ENCODE data around the gene ZNF846.
A peak's percentile ranks its signal among the peaks of the same experiment; 100 is the strongest.

Gene ZNF846

GRCh38 chr19:9709305-9709704 lies 59.2 kb downstream of the ZNF846 start:
- H3K4me3 ChIP-seq (ENCODE audit: low read depth in 1 of 2, low read length in 2 of 2) = no peak overlapping the region
- ATAC-seq (ENCODE audit: insufficient read depth, low read depth) (peak; percentile 54), DNase-seq (no peak)
- H3K27me3 ChIP-seq (ENCODE audit: insufficient read depth, low read length, poor library complexity) = no peaks in the 10 kb centered on the region
- H3K36me3 ChIP-seq (ENCODE audit: insufficient read depth, low read length) = no peaks in the 10 kb centered on the region
- H3K9ac ChIP-seq (ENCODE audit: low read depth, low read length) = peak overlapping the region; percentile 6; the same call in 1 of the 2 replicates
- H3K27ac ChIP-seq (ENCODE audit: low read length) = peak overlapping the region; percentile 63; the same call in 1 of the 2 replicates
- TF ChIP-seq CTCF (IDR thresholded peaks at IDR 0.05; ENCODE audit: borderline replicate concordance, extremely low read depth, low read length, poor library complexity, severe bottlenecking) = no peak
- no peak for TF ChIP-seq EZH2 (IDR thresholded peaks at IDR 0.05; ENCODE audit: borderline replicate concordance, low read depth, low read length, severe bottlenecking)
- H3K79me2 ChIP-seq (ENCODE audit: insufficient read depth, low read length) = no peaks in the 10 kb centered on the region
- H4K20me1 ChIP-seq (ENCODE audit: insufficient read depth, low read length) = no peaks in the 10 kb centered on the region
- H3K4me1 ChIP-seq (ENCODE audit: insufficient read depth, low read length) = peaks cover 14% of the 10 kb centered on the region
- no peak overlapping the region for H3K4me2 ChIP-seq (ENCODE audit: insufficient read depth, low read length)
- H3K9me3 ChIP-seq (ENCODE audit: insufficient read depth, low read length, severe bottlenecking) = peaks cover 19% of the 10 kb centered on the region
- peak overlapping the region; percentile 68 for H2AFZ ChIP-seq (ENCODE audit: low read depth, low read length)

DNA sequence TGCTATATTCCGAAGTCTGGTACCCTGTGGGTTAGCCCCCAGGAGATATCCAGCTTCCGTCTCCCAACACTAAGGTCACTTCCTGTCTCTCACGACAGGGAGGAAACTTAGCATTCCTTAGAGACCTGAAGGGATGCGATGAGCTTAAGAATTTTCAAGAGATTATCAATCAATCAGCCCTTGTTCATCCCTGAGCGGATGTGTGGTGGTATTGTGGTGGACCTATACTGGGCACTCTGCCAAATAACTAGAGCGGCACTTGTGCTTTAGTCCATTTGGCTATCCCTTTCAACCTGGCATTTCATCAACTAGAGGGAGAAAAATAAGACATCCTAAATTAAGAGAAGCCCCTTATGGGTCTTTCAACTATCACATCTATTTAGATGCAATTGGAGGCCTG lies 62.7 kb downstream of the ZNF846 start:
- no peak overlapping the region for H3K9ac ChIP-seq (ENCODE audit: low read depth, low read length)
- H3K4me2 ChIP-seq (ENCODE audit: insufficient read depth, low read length) = no peak overlapping the region
- DNase-seq = no peak
- TF ChIP-seq EZH2 (IDR thresholded peaks at IDR 0.05; ENCODE audit: borderline replicate concordance, low read depth, low read length, severe bottlenecking) (no peak), CTCF (IDR thresholded peaks at IDR 0.05; ENCODE audit: borderline replicate concordance, extremely low read depth, low read length, poor library complexity, severe bottlenecking) (no peak)
- no peak overlapping the region for H2AFZ ChIP-seq (ENCODE audit: low read depth, low read length)
- peaks cover 6% of the 10 kb centered on the region for H3K9me3 ChIP-seq (ENCODE audit: insufficient read depth, low read length, severe bottlenecking)
- H4K20me1 ChIP-seq (ENCODE audit: insufficient read depth, low read length) = no peaks in the 10 kb centered on the region
- H3K79me2 ChIP-seq (ENCODE audit: insufficient read depth, low read length) = no peaks in the 10 kb centered on the region
- H3K4me3 ChIP-seq (ENCODE audit: low read depth in 1 of 2, low read length in 2 of 2) = no peak overlapping the region
- no peaks in the 10 kb centered on the region for H3K27me3 ChIP-seq (ENCODE audit: insufficient read depth, low read length, poor library complexity)
- no peaks in the 10 kb centered on the region for H3K36me3 ChIP-seq (ENCODE audit: insufficient read depth, low read length)
- no peak for ATAC-seq (ENCODE audit: insufficient read depth, low read depth)
- peaks cover 19% of the 10 kb centered on the region for H3K4me1 ChIP-seq (ENCODE audit: insufficient read depth, low read length)
- no peak overlapping the region for H3K27ac ChIP-seq (ENCODE audit: low read length)

GRCh38 chr19:9702186-9702585 lies 66.4 kb downstream of the ZNF846 start:
- H3K4me2 ChIP-seq (ENCODE audit: insufficient read depth, low read length) = no peak overlapping the region
- TF ChIP-seq EZH2 (IDR thresholded peaks at IDR 0.05; ENCODE audit: borderline replicate concordance, low read depth, low read length, severe bottlenecking) = no peak
- TF ChIP-seq CTCF (IDR thresholded peaks at IDR 0.05; ENCODE audit: borderline replicate concordance, extremely low read depth, low read length, poor library complexity, severe bottlenecking) = no peak
- no peak overlapping the region for H3K9ac ChIP-seq (ENCODE audit: low read depth, low read length)
- DNase-seq (no peak), ATAC-seq (ENCODE audit: insufficient read depth, low read depth) (no peak)
- peaks cover 4% of the 10 kb centered on the region for H3K4me1 ChIP-seq (ENCODE audit: insufficient read depth, low read length)
- H4K20me1 ChIP-seq (ENCODE audit: insufficient read depth, low read length) = no peaks in the 10 kb centered on the region
- no peak overlapping the region for H3K27ac ChIP-seq (ENCODE audit: low read length)
- no peaks in the 10 kb centered on the region for H3K9me3 ChIP-seq (ENCODE audit: insufficient read depth, low read length, severe bottlenecking)
- H3K4me3 ChIP-seq (ENCODE audit: low read depth in 1 of 2, low read length in 2 of 2) = no peak overlapping the region
- no peaks in the 10 kb centered on the region for H3K36me3 ChIP-seq (ENCODE audit: insufficient read depth, low read length)
- H2AFZ ChIP-seq (ENCODE audit: low read depth, low read length) = no peak overlapping the region
- H3K27me3 ChIP-seq (ENCODE audit: insufficient read depth, low read length, poor library complexity) = no peaks in the 10 kb centered on the region
- no peaks in the 10 kb centered on the region for H3K79me2 ChIP-seq (ENCODE audit: insufficient read depth, low read length)

Data from DND-41 (cell line).